H1 (cell line): ENCODE data around the gene P4HB. TPM values are rescaled to one million over a fixed set of nuclear protein-coding genes. Genes with fewer than 3 reads are reported as not detected.

Experiments
- CTCF ChIA-PET: fragments of 300-600 bp; sonication (Branson Sonifier 250); formaldehyde crosslinking; loops from one replicate; lab custom pipeline; 2021; ENCODE audit not compliant: partially characterized antibody; lab: Charles Lee
- POLR2A ChIA-PET: fragments of 300-600 bp; sonication (Branson Sonifier 250); formaldehyde crosslinking; loops from one replicate; lab custom pipeline; 2021; ENCODE audit warnings: inconsistent platforms; ENCODE audit not compliant: partially characterized antibody; lab: Charles Lee
- DNase-seq, 2 experiments: peaks; one replicate each; pipeline versions ENCODE4 v3.0.0 to v3.0.0-alpha.2; 2010 to 2022; ENCODE audit warnings: low spot score in 2 of 2, low read depth in 1 of 2, mixed read lengths in 1 of 2
- FAIRE-seq: peaks from 2 replicates; lab custom pipeline; 2011; peaks lifted over from hg19 to GRCh38; lab: Jason Lieb, UNC
- H2AFZ ChIP-seq: 2 replicates; pipeline ENCODE4 v1.8.1; 2012; ENCODE audit warnings: low read length, inconsistent platforms
- H2AK5ac ChIP-seq: 2 replicates; pipeline ENCODE4 v1.6.1; 2013; ENCODE audit warnings: low read depth, low read length
- H2BK120ac ChIP-seq: replicated peaks from 2 replicates; pipeline ENCODE3; 2013; ENCODE audit warnings: low read depth, low read length, inconsistent platforms
- H2BK12ac ChIP-seq: 2 replicates; pipeline ENCODE4 v1.6.1; 2013; ENCODE audit warnings: low read depth, low read length
- H2BK15ac ChIP-seq: 2 replicates; pipeline ENCODE4 v1.6.1; 2013; ENCODE audit warnings: low read length
- H2BK20ac ChIP-seq: 2 replicates; pipeline ENCODE4 v1.6.1; 2013; ENCODE audit warnings: low read length
- H2BK5ac ChIP-seq: 2 replicates; pipeline ENCODE4 v1.6.1; 2013; ENCODE audit warnings: low read depth, low read length
- H3K14ac ChIP-seq: 2 replicates; pipeline ENCODE4 v1.6.1; 2013; ENCODE audit warnings: inconsistent platforms; ENCODE audit not compliant: insufficient read length
- H3K18ac ChIP-seq: 2 replicates; pipeline ENCODE4 v1.6.1; 2013; ENCODE audit warnings: low read length; ENCODE audit errors: extremely low read depth
- H3K23ac ChIP-seq: 2 replicates; pipeline ENCODE4 v1.6.1; 2013; ENCODE audit warnings: inconsistent platforms; ENCODE audit not compliant: insufficient read length
- H3K23me2 ChIP-seq: 2 replicates; pipeline ENCODE4 v1.6.1; 2013; ENCODE audit warnings: low read depth, low read length
- H3K27ac ChIP-seq: 2 replicates; pipeline ENCODE4 v1.6.1; 2011; ENCODE audit warnings: low read depth, low read length, inconsistent platforms
- H3K27me3 ChIP-seq, 4 experiments: replicated peaks in 1 of 4; 1 replicate in 1 of 4; 2 replicates in 3 of 4; pipeline versions ENCODE4 v1.6.1 to v1.8.1; 2011 to 2013; ENCODE audit warnings: low read length in 3 of 4, mild to moderate bottlenecking in 3 of 4, inconsistent platforms in 2 of 4, mixed read lengths in 2 of 4, moderate library complexity in 1 of 4; ENCODE audit not compliant: control insufficient read depth in 3 of 4, insufficient read depth in 3 of 4; ENCODE audit errors: extremely low read depth in 1 of 4
- H3K36me3 ChIP-seq, 4 experiments: 2 replicates each; pipeline versions ENCODE4 v1.6.1 to v1.8.1; 2011 to 2013; ENCODE audit warnings: mild to moderate bottlenecking in 4 of 4, low read length in 3 of 4, moderate library complexity in 2 of 4, control low read depth in 1 of 4, inconsistent platforms in 1 of 4; ENCODE audit not compliant: insufficient read depth in 4 of 4, control insufficient read depth in 2 of 4
- H3K4ac ChIP-seq: replicated peaks from 2 replicates; pipeline ENCODE3; 2013; ENCODE audit warnings: low read length, low read depth, mixed read lengths, inconsistent platforms; ENCODE audit not compliant: insufficient read length
- H3K4me1 ChIP-seq, 4 experiments: replicated peaks in 1 of 4; 1 replicate in 1 of 4; 2 replicates in 3 of 4; pipeline versions ENCODE4 v1.6.1 to v1.8.1; 2011 to 2013; ENCODE audit warnings: low read length in 3 of 4, inconsistent platforms in 2 of 4, mixed read lengths in 1 of 4; ENCODE audit not compliant: insufficient read depth in 4 of 4, control insufficient read depth in 3 of 4
- H3K4me2 ChIP-seq, 2 experiments: 2 replicates each; pipeline versions ENCODE4 v1.6.1 to v1.8.1; 2011 to 2013; ENCODE audit warnings: low read depth in 2 of 2, low read length in 2 of 2, control low read depth in 1 of 2, inconsistent platforms in 1 of 2, mild to moderate bottlenecking in 1 of 2; ENCODE audit not compliant: insufficient read depth in 1 of 2
- H3K4me3 ChIP-seq, 4 experiments: fragments of 200-600, 300-600 bp in 1 of 4; sonication (generic), shearing (Covaris generic), sonication (Bioruptor Twin) in 1 of 4; 2 replicates each; pipeline versions ENCODE4 v1.5.1 to v1.8.1; 2011 to 2016; ENCODE audit warnings: low read length in 4 of 4, low read depth in 3 of 4, control low read depth in 2 of 4, inconsistent platforms in 2 of 4, mild to moderate bottlenecking in 2 of 4, mixed read lengths in 1 of 4, moderate library complexity in 1 of 4; ENCODE audit not compliant: insufficient read depth in 2 of 4; ENCODE audit errors: extremely low read depth in 1 of 4
- H3K56ac ChIP-seq: replicated peaks from 2 replicates; pipeline ENCODE3; 2013; ENCODE audit warnings: low read depth, mild to moderate bottlenecking, mixed read lengths, low read length, inconsistent platforms; ENCODE audit not compliant: insufficient read length
- H3K79me1 ChIP-seq: 2 replicates; pipeline ENCODE4 v1.6.1; 2013; ENCODE audit warnings: low read depth, low read length, control low read depth
- H3K79me2 ChIP-seq, 2 experiments: 2 replicates each; pipeline versions ENCODE4 v1.6.1 to v1.8.1; 2012 to 2013; ENCODE audit warnings: low read length in 2 of 2, mild to moderate bottlenecking in 2 of 2, inconsistent platforms in 1 of 2; ENCODE audit not compliant: insufficient read depth in 2 of 2, control insufficient read depth in 1 of 2
- H3K9ac ChIP-seq, 4 experiments: replicated peaks in 1 of 4; 1 replicate in 1 of 4; 2 replicates in 3 of 4; pipeline versions ENCODE4 v1.6.1 to v1.8.1; 2011 to 2013; ENCODE audit warnings: low read depth in 3 of 4, low read length in 3 of 4, control low read depth in 2 of 4, mild to moderate bottlenecking in 2 of 4, moderate library complexity in 2 of 4, inconsistent platforms in 1 of 4; ENCODE audit errors: extremely low read depth in 1 of 4
- H3K9me3 ChIP-seq, 2 experiments: 2 replicates each; pipeline versions ENCODE4 v1.6.1 to v1.8.1; 2012 to 2013; ENCODE audit warnings: mild to moderate bottlenecking in 2 of 2, moderate library complexity in 2 of 2, control low read depth in 1 of 2, inconsistent platforms in 1 of 2, low read depth in 1 of 2, low read length in 1 of 2, mixed read lengths in 1 of 2; ENCODE audit not compliant: insufficient read depth in 2 of 2
- H4K20me1 ChIP-seq, 2 experiments: replicated peaks in 1 of 2; 2 replicates each; pipeline versions ENCODE3 to v1.8.1; 2011 to 2013; ENCODE audit warnings: inconsistent platforms in 2 of 2, low read length in 2 of 2, mild to moderate bottlenecking in 1 of 2; ENCODE audit not compliant: insufficient read depth in 2 of 2, control insufficient read depth in 1 of 2
- H4K5ac ChIP-seq: 2 replicates; pipeline ENCODE4 v1.6.1; 2013; ENCODE audit warnings: low read length, low read depth, mixed read lengths, inconsistent platforms; ENCODE audit not compliant: insufficient read length
- H4K8ac ChIP-seq: 2 replicates; pipeline ENCODE4 v1.8.0; 2013; ENCODE audit warnings: mild to moderate bottlenecking, moderate library complexity, low read length, inconsistent platforms; ENCODE audit not compliant: insufficient read depth; ENCODE audit errors: extremely low read depth
- H4K91ac ChIP-seq: replicated peaks from 2 replicates; pipeline ENCODE3; 2013; ENCODE audit warnings: low read length, mixed read lengths, inconsistent platforms; ENCODE audit not compliant: insufficient read length
- ASH2L ChIP-seq: fragments of 200-600, 300-600 bp; sonication (generic); IDR thresholded peaks from one replicate; pipeline ENCODE4 v1.7.1; 2017; ENCODE audit warnings: low read length
- CHD1 ChIP-seq: IDR thresholded peaks from 2 replicates; pipeline ENCODE4 v1.6.1; 2012; ENCODE audit warnings: low read depth, low read length, improper control_type of control experiment
- EGR1 ChIP-seq: IDR thresholded peaks from 2 replicates; pipeline ENCODE4 v1.6.1; 2011; ENCODE audit warnings: low read depth, low read length, borderline replicate concordance
- GABPA ChIP-seq: IDR thresholded peaks from 2 replicates; pipeline ENCODE4 v1.6.1; 2011; ENCODE audit warnings: mild to moderate bottlenecking, low read length, moderate library complexity, borderline replicate concordance; ENCODE audit not compliant: insufficient read depth
- KDM4A ChIP-seq: IDR thresholded peaks from one replicate; pipeline ENCODE4 v1.7.1; 2012; ENCODE audit warnings: low read depth, mild to moderate bottlenecking, moderate library complexity, low read length, inconsistent platforms; ENCODE audit not compliant: severe bottlenecking
- POLR2A ChIP-seq, 2 experiments: IDR thresholded peaks; 1 replicate in 1 of 2; 2 replicates in 1 of 2; pipeline ENCODE4 v1.6.1; 2011; ENCODE audit warnings: low read depth in 2 of 2, low read length in 2 of 2, mild to moderate bottlenecking in 2 of 2; ENCODE audit errors: control extremely low read depth in 1 of 2
- RNF2 ChIP-seq: fragments of 200-900, 300-1000 bp; sonication (generic); IDR thresholded peaks from 2 replicates; pipeline ENCODE4 v1.7.1; 2016; ENCODE audit warnings: borderline replicate concordance, low read depth, mild to moderate bottlenecking, antibody characterized with exemption, low read length; ENCODE audit not compliant: poor library complexity, severe bottlenecking; ENCODE audit errors: missing control alignments
- SIRT6 ChIP-seq: IDR thresholded peaks from one replicate; pipeline ENCODE4 v1.7.1; 2012; ENCODE audit warnings: low read length, inconsistent platforms
- SP1 ChIP-seq: IDR thresholded peaks from 2 replicates; pipeline ENCODE4 v1.6.1; 2011; ENCODE audit warnings: low read depth, low read length
- TAF7 ChIP-seq: optimal IDR thresholded peaks from 2 replicates; pipeline ENCODE3; 2011; ENCODE audit warnings: low read depth, mild to moderate bottlenecking, inconsistent platforms, low read length, moderate library complexity, borderline replicate concordance
- USF2 ChIP-seq: IDR thresholded peaks from 2 replicates; pipeline ENCODE4 v1.6.1; 2011; ENCODE audit warnings: low read length, improper control_type of control experiment
- WGBS, 2 experiments: shearing (Covaris generic) in 1 of 2; methylation state at CpG; one replicate each; pipeline versions ENCODE4 v1.1.6 to v1.1.7; 2013 to 2015; ENCODE audit warnings: low lambda C conversion rate in 2 of 2, mixed read lengths in 2 of 2, inconsistent platforms in 1 of 2, low coverage in 1 of 2, missing lambda C conversion rate in 1 of 2; ENCODE audit not compliant: insufficient replicate concordance in 2 of 2, insufficient coverage in 1 of 2, insufficient read length in 1 of 2; ENCODE audit errors: extremely low coverage in 1 of 2, missing lambda C conversion rate in 1 of 2; 5-methylcytosine and 5-hydroxymethylcytosine counted together
- polyA plus RNA-seq, 7 experiments: library from polyadenylated mRNA; depleted of rRNA in 3 of 7; stranded (reverse) in 5 of 7; unstranded in 2 of 7; fragments of >200 nt in 5 of 7; fragments of 200-250 nt in 2 of 7; gene quantifications; 1 replicate in 5 of 7; 2 replicates in 1 of 7; 4 replicates in 1 of 7; pipeline versions ENCODE4 v1.2.1 to v1.2.3, GENCODE V29; 2011 to 2013; ENCODE audit warnings: missing spikeins in 2 of 7, mixed read lengths in 2 of 7
- total RNA-seq: library from RNA; stranded (reverse); fragmentation: NEBNext Ultra II Directional; extraction: Animal tissue kit (Norgen Biotek cat#: 25700); gene quantifications from 2 replicates; pipeline ENCODE4 v1.2.1, GENCODE V29; 2021

The P4HB gene
- total and polyA plus RNA-seq, 2 of the 8 experiments (the other 6 are each of a cell fraction or from before 2014, with no cell fraction given): 41.4 to 379 TPM

- Histone ChIP-seq H3K9ac (no peak overlapping the region), H2BK5ac (no peak overlapping the region), H2AK5ac (no peak overlapping the region), H3K4me1 (peaks cover 0 to 3% (median 0%) of the 10 kb centered on the region in 4 experiments; a peak in 2 of 7 replicates), H3K56ac (no peak overlapping the region), H3K36me3 (peaks cover 12 to 50% (median 34%) of the 10 kb centered on the region in 4 experiments), H2AFZ (no peak overlapping the region), H2BK20ac (no peak overlapping the region), H4K20me1 (peaks cover 2 to 13% of the 10 kb centered on the region in 2 experiments), H4K8ac (no peak overlapping the region), H3K23me2 (no peaks in the 10 kb centered on the region), H4K91ac (no peak overlapping the region), H3K4me3 (no peak overlapping the region), H3K23ac (no peak overlapping the region), H2BK15ac (no peak overlapping the region), H3K4ac (no peak overlapping the region), H3K79me1 (no peaks in the 10 kb centered on the region), H3K79me2 (no peaks in the 10 kb centered on the region), H3K9me3 (no peaks in the 10 kb centered on the region), H2BK120ac (no peak overlapping the region), H4K5ac (no peak overlapping the region), H2BK12ac (no peak overlapping the region), H3K18ac (no peak overlapping the region), H3K27ac (no peak overlapping the region), H3K14ac (no peak overlapping the region), H3K4me2 (no peak overlapping the region), H3K27me3 (no peaks in the 10 kb centered on the region; a peak in 2 of 7 replicates)
- TF ChIP-seq USF2: no peak
- no peak for TF ChIP-seq GABPA
- TF ChIP-seq RNF2: no peak
- TF ChIP-seq KDM4A: no peak
- TF ChIP-seq POLR2A (IDR thresholded peaks at IDR 0.05; ENCODE audit: control extremely low read depth in 1 of 2, low read depth in 2 of 2, low read length in 2 of 2): no peak
- no peak for TF ChIP-seq SIRT6
- TF ChIP-seq SP1: no peak
- no peak for TF ChIP-seq CHD1
- no peak for TF ChIP-seq EGR1
- no peak for TF ChIP-seq ASH2L
- no peak for TF ChIP-seq TAF7
- CTCF ChIA-PET: interaction anchor here (0.9 to 1.9 kb wide), 2 partner anchors 20 to 76 kb away, joined by 3 to 6 read pairs; no protein-coding TSS in a partner anchor
- WGBS, 2 experiments: 87% methylated on average over 13 of the region's 13 CpGs; no CpG with 5 or more reads in 1 of the 2 experiments
- DNase-seq: no peak
- POLR2A ChIA-PET: interaction anchor here (0.6 to 5.7 kb wide), 5 partner anchors 10 to 174 kb away, joined by 3 to 37 read pairs (median 3); partner anchors contain the start of genes ARL16, HGS, MCRIP1 and PPP1R27
- no peak for FAIRE-seq
These were observed 15.0 kb downstream of the P4HB start for GRCh38 chr17:81845361-81845760.
